GM12878 (cell line): ENCODE data around the gene ZNF775. TPM values are rescaled to one million over a fixed set of nuclear protein-coding genes. Genes with fewer than 3 reads are reported as not detected.

Source experiments
- ATAC-seq: fragments of 200-7000 bp; cut with Tn5 transposase; 3 replicates; pipeline ENCODE4 v1.9.1; 2020; ENCODE audit warnings: mild to moderate bottlenecking, moderate library complexity
- BruUV-seq: library from RNA; stranded (reverse); fragments of 400-500 nt; replicated peaks from 2 replicates; lab custom pipeline; 2021; lab: Mats Ljungman, UMichigan
- CTCF ChIA-PET: fragments of 300-600 bp; sonication (Branson Sonifier 250); formaldehyde crosslinking; extraction: SDS; loops from one replicate; lab custom pipeline; 2021; ENCODE audit warnings: inconsistent platforms; lab: Yijun Ruan, JAX
- POLR2A ChIA-PET: fragments of 350-600 bp; formaldehyde crosslinking; extraction: SDS; loops from one replicate; lab custom pipeline; 2021; ENCODE audit warnings: inconsistent platforms; lab: Charles Lee
- RAD21 ChIA-PET: fragments of 300-600 bp; sonication (Branson Sonifier 250); formaldehyde crosslinking; loops from one replicate; lab custom pipeline; 2023; ENCODE audit warnings: antibody characterized with exemption; ENCODE audit not compliant: unreplicated experiment; lab: Charles Lee
- SMC1A ChIA-PET: fragments of 300-600 bp; sonication (Branson Sonifier 250); formaldehyde crosslinking; loops from one replicate; lab custom pipeline; 2023; ENCODE audit not compliant: unreplicated experiment, uncharacterized antibody; lab: Charles Lee
- DNase-seq: peaks from one replicate; pipeline ENCODE4 v3.0.0-alpha.2; 2011; ENCODE audit warnings: low read depth, low spot score
- FAIRE-seq: peaks from 3 replicates; lab custom pipeline; 2011; peaks lifted over from hg19 to GRCh38; lab: Jason Lieb, UNC
- H2AFZ ChIP-seq: 2 replicates; pipeline ENCODE4 v1.6.0; 2011; ENCODE audit warnings: low read depth, low read length, control low read depth; ENCODE audit not compliant: control insufficient read depth
- H3K27ac ChIP-seq: 2 replicates; pipeline ENCODE4 v1.5.1; 2011; ENCODE audit warnings: control low read depth; ENCODE audit not compliant: control insufficient read depth, insufficient read depth
- H3K27me3 ChIP-seq, 2 experiments: replicated peaks in 1 of 2; 2 replicates each; pipeline versions ENCODE4 v1.6.0 to v1.6.1; 2011; ENCODE audit warnings: low read length in 1 of 2; ENCODE audit not compliant: control insufficient read depth in 2 of 2, insufficient read depth in 2 of 2
- H3K36me3 ChIP-seq, 2 experiments: 2 replicates each; pipeline ENCODE4 v1.5.1; 2011; ENCODE audit warnings: low read length in 1 of 2; ENCODE audit not compliant: control insufficient read depth in 2 of 2, insufficient read depth in 2 of 2
- H3K4me1 ChIP-seq: 2 replicates; pipeline ENCODE4 v1.6.1; 2011; ENCODE audit warnings: mild to moderate bottlenecking, low read length, moderate library complexity, mixed read lengths; ENCODE audit not compliant: control insufficient read depth, insufficient read depth
- H3K4me2 ChIP-seq: 2 replicates; pipeline ENCODE4 v1.6.0; 2011; ENCODE audit warnings: control low read depth; ENCODE audit not compliant: control insufficient read depth, insufficient read depth
- H3K4me3 ChIP-seq: fragments of 200-600 bp; sonication (generic); 2 replicates; pipeline ENCODE4 v1.5.1; 2016
- H3K79me2 ChIP-seq: 2 replicates; pipeline ENCODE4 v1.6.0; 2011; ENCODE audit warnings: low read length; ENCODE audit not compliant: control insufficient read depth, insufficient read depth
- H3K9ac ChIP-seq: 2 replicates; pipeline ENCODE4 v1.8.0; 2011; ENCODE audit warnings: low read length, control low read depth, mixed read lengths; ENCODE audit not compliant: control insufficient read depth, insufficient read depth
- H3K9me3 ChIP-seq: replicated peaks from 3 replicates; pipeline ENCODE4 v1.5.1; 2011; ENCODE audit warnings: mild to moderate bottlenecking, low read length; ENCODE audit not compliant: control insufficient read depth, insufficient read depth
- H4K20me1 ChIP-seq: 2 replicates; pipeline ENCODE4 v1.6.0; 2011; ENCODE audit not compliant: control insufficient read depth, insufficient read depth
- BACH1 ChIP-seq: fragments of 450-650 bp; IDR thresholded peaks from 2 replicates; pipeline ENCODE4 v1.6.1; 2017; ENCODE audit warnings: mild to moderate bottlenecking, borderline replicate concordance
- MLLT1 ChIP-seq: fragments of 450-650 bp; IDR thresholded peaks from 2 replicates; pipeline ENCODE4 v1.6.1; 2016; ENCODE audit warnings: mild to moderate bottlenecking
- SMC3 ChIP-seq: IDR thresholded peaks from 2 replicates; pipeline ENCODE4 v1.6.1; 2011; ENCODE audit warnings: low read length, improper control_type of control experiment, borderline replicate concordance
- TBL1XR1 ChIP-seq: IDR thresholded peaks from 2 replicates; pipeline ENCODE4 v1.6.1; 2012; ENCODE audit warnings: low read depth, low read length, improper control_type of control experiment
- ZBTB40 ChIP-seq: fragments of 450-650 bp; IDR thresholded peaks from 2 replicates; pipeline ENCODE4 v1.6.1; 2016; ENCODE audit warnings: mild to moderate bottlenecking, moderate library complexity, borderline replicate concordance
- WGBS: methylation state at CpG from one replicate; pipeline ENCODE4 v1.1.6; 2016; ENCODE audit warnings: low lambda C conversion rate; ENCODE audit not compliant: insufficient replicate concordance, insufficient coverage; ENCODE audit errors: missing lambda C conversion rate; 5-methylcytosine and 5-hydroxymethylcytosine counted together
- in situ Hi-C: fragments of 300-500 bp; cut with MboI; formaldehyde crosslinking; loops from 9 replicates; pipeline ENCODE4 v1.14.3; 2018; ENCODE audit warnings: mixed read lengths
- intact Hi-C: fragments of 100-400 bp; cut with micrococcal nuclease; formaldehyde crosslinking; loops from one replicate; pipeline ENCODE4 v1.14.2; 2022; ENCODE audit not compliant: unreplicated experiment
- polyA plus RNA-seq, 11 experiments: library from polyadenylated mRNA; depleted of rRNA in 4 of 11; unstranded in 6 of 11; stranded (reverse) in 5 of 11; fragments of >200 nt; fragmentation: Nextera tagmentation in 4 of 11; fragmentation: Illumina TruSeq in 1 of 11; extraction: Ambion mirVana in 4 of 11; extraction: Trizol in 1 of 11; gene quantifications; 1 replicate in 1 of 11; 2 replicates in 10 of 11; pipeline versions ENCODE4 v1.2.1 to v1.2.3, GENCODE V29; 2011 to 2016; ENCODE audit warnings: inconsistent platforms in 2 of 11, missing spikeins in 2 of 11, low read depth in 1 of 11
- total RNA-seq, 4 experiments: library from RNA; depleted of rRNA in 3 of 4; stranded (reverse); fragments of >200 nt in 3 of 4; fragmentation: Illumina TruSeq in 1 of 4; extraction: Trizol in 1 of 4; gene quantifications; 2 replicates each; pipeline versions ENCODE4 v1.2.1 to v1.2.3, GENCODE V29; 2013 to 2021

The ZNF775 gene
- total and polyA plus RNA-seq, 10 of the 15 experiments (the other 5 are each of a cell fraction or from before 2014, with no cell fraction given) = 0.05 to 14.3 (median 2.1) TPM

GRCh38 chr7:150434240-150434639, 55.1 kb downstream of the ZNF775 start:
- no peaks in the 10 kb centered on the region for H3K27me3 ChIP-seq
- RAD21 ChIA-PET = interaction anchor here (0.7 to 3.0 kb wide), 12 partner anchors 15 to 321 kb away, joined by 3 to 22 read pairs (median 8); partner anchors contain the start of genes GIMAP2 and REPIN1
- WGBS = 64% methylated on average over 8 of the region's 8 CpGs

More at GRCh38 chr7:150434240-150434639, 55.1 kb downstream of the ZNF775 start:
- ChIA-PET CTCF (interaction anchor here (0.6 to 4.7 kb wide), 14 partner anchors 13 to 352 kb away, joined by 3 to 29 read pairs (median 6); partner anchors contain the start of gene REPIN1), SMC1A (interaction anchor here (0.8 to 2.4 kb wide), 15 partner anchors 12 to 232 kb away, joined by 3 to 19 read pairs (median 4); partner anchors contain the start of gene GIMAP8), POLR2A (interaction anchor here (0.6 to 2.4 kb wide), 11 partner anchors 10 to 1287 kb away, joined by 3 to 19 read pairs (median 4); partner anchors contain the start of genes REPIN1 and ZNF398)
- Histone ChIP-seq H3K9ac (peak overlapping the region; percentile 78), H3K36me3 (no peaks in the 10 kb centered on the region; a peak in 1 of 4 replicates), H3K4me2 (peak overlapping the region; percentile 84), H3K9me3 (peaks cover 4% of the 10 kb centered on the region; the same call in 2 of the 3 replicates), H3K79me2 (peaks cover 62% of the 10 kb centered on the region), H3K4me1 (peaks cover 24% of the 10 kb centered on the region), H2AFZ (no peak overlapping the region), H4K20me1 (no peaks in the 10 kb centered on the region), H3K4me3 (peak overlapping the region; percentile 74), H3K27ac (peak overlapping the region; percentile 100)
- TF ChIP-seq MLLT1 (peak; percentile 76), TBL1XR1 (no peak), SMC3 (no peak), ZBTB40 (no peak), BACH1 (no peak)
- in situ Hi-C loops = no loop called here
- FAIRE-seq = no peak
- no peak for ATAC-seq
- DNase-seq = no peak
- intact Hi-C loops = no loop called here
- no TSS peak for BruUV-seq
